Limb (tissue), 2 donors: ENCODE measurements around the gene CXCL14.

Experiments used
- DNase-seq, 2 donors: peaks; one replicate each; pipeline ENCODE4 v3.0.0-alpha.2; 2016; ENCODE audit errors: extremely low spot score in 2 of 2

The CXCL14 gene

GRCh38 chr5:135568923-135569360 is 9.8 kb downstream of the CXCL14 start:
- DNase-seq, result no peak

- no peak for DNase-seq
Observed at GRCh38 chr5:135568246-135568645, 10.5 kb downstream of the CXCL14 start.

- DNase-seq, result no peak
Observed at GRCh38 chr5:135567661-135568060, 11.1 kb downstream of the CXCL14 start.

- no peak for DNase-seq
Observed at GRCh38 chr5:135566422-135567400, 12.1 kb downstream of the CXCL14 start.

GRCh38 chr5:135565725-135566421 is 12.9 kb downstream of the CXCL14 start:
- DNase-seq, result peak; percentile 38 to 74

- DNase-seq, result no peak
Observed at GRCh38 chr5:135565266-135565665, 13.5 kb downstream of the CXCL14 start.

- DNase-seq, result no peak
Observed at GRCh38 chr5:135564331-135564730, 14.5 kb downstream of the CXCL14 start.

- DNase-seq, result no peak
Observed at GRCh38 chr5:135561266-135561665, 17.5 kb downstream of the CXCL14 start.

- peak; percentile 88 to 89 for DNase-seq
Observed at GRCh38 chr5:135560858-135561257, 17.9 kb downstream of the CXCL14 start.

GRCh38 chr5:135559354-135559753 is 19.4 kb downstream of the CXCL14 start:
- DNase-seq, result no peak

GRCh38 chr5:135557076-135557838 is 21.5 kb downstream of the CXCL14 start:
- no peak for DNase-seq

- DNase-seq, result no peak
Observed at GRCh38 chr5:135556620-135557019, 22.2 kb downstream of the CXCL14 start.

- no peak for DNase-seq
Observed at GRCh38 chr5:135555530-135555929, 23.3 kb downstream of the CXCL14 start.

- no peak for DNase-seq
Observed at GRCh38 chr5:135553688-135554462, 24.9 kb downstream of the CXCL14 start.

GRCh38 chr5:135551593-135552447 is 27.0 kb downstream of the CXCL14 start:
- DNase-seq, result peak; percentile 50 to 81

GRCh38 chr5:135549413-135549812 is 29.4 kb downstream of the CXCL14 start:
- no peak for DNase-seq

- DNase-seq, result no peak
Observed at GRCh38 chr5:135547590-135548254, 31.1 kb downstream of the CXCL14 start.

GRCh38 chr5:135546912-135547311 is 31.9 kb downstream of the CXCL14 start:
- DNase-seq, result no peak

- no peak for DNase-seq
Observed at GRCh38 chr5:135546101-135546500, 32.7 kb downstream of the CXCL14 start.
